ENCODE measurements around the gene LARGE1. TPM values are rescaled to one million over a fixed set of nuclear protein-coding genes. Genes with fewer than 3 reads are reported as not detected.

The LARGE1 gene
- total and polyA plus RNA-seq, 2 of the 13 experiments (the other 11 are each of a cell fraction or from before 2014, with no cell fraction given): 8.4 to 11.0 TPM

- no peak for TF ChIP-seq ARID4A (CRISPR knock-in tag; IDR thresholded peaks at IDR 0.05; ENCODE audit: borderline replicate concordance)
- TF ChIP-seq TFDP1 (CRISPR knock-in tag; IDR thresholded peaks at IDR 0.05; ENCODE audit: borderline replicate concordance): no peak
- TF ChIP-seq NFKBIZ (CRISPR knock-in tag; IDR thresholded peaks at IDR 0.05): no peak
- TF ChIP-seq ZBTB14 (CRISPR knock-in tag; IDR thresholded peaks at IDR 0.05): no peak
- TF ChIP-seq ZSCAN21 (CRISPR knock-in tag; IDR thresholded peaks at IDR 0.05; ENCODE audit: borderline replicate concordance): no peak
- TF ChIP-seq KAT2B (IDR thresholded peaks at IDR 0.05; ENCODE audit: borderline replicate concordance, low read depth, low read length): no peak
- no peak for TF ChIP-seq ZNF710 (CRISPR knock-in tag; IDR thresholded peaks at IDR 0.05; ENCODE audit: borderline replicate concordance)
- TF ChIP-seq SP1 (IDR thresholded peaks at IDR 0.05): no peak
- TF ChIP-seq SP1 (CRISPR knock-in tag; IDR thresholded peaks at IDR 0.05): no peak
- no peak for TF ChIP-seq ZNF160 (CRISPR knock-in tag; IDR thresholded peaks at IDR 0.05)
- TF ChIP-seq SMARCC2 (IDR thresholded peaks at IDR 0.05): no peak
- no peak for TF ChIP-seq ARNT2 (CRISPR knock-in tag; IDR thresholded peaks at IDR 0.05; ENCODE audit: low read depth)
- no peak for TF ChIP-seq MAZ (IDR thresholded peaks at IDR 0.05; ENCODE audit: borderline replicate concordance, low read depth, low read length)
- no peak for TF ChIP-seq MAZ (CRISPR knock-in tag; IDR thresholded peaks at IDR 0.05; ENCODE audit: low read depth)
- no peak for TF ChIP-seq HNF1A (IDR thresholded peaks at IDR 0.05; ENCODE audit: low read depth)
- TF ChIP-seq HNF1A (CRISPR knock-in tag; IDR thresholded peaks at IDR 0.05; ENCODE audit: borderline replicate concordance): no peak
- TF ChIP-seq ARNTL (CRISPR knock-in tag; IDR thresholded peaks at IDR 0.05): no peak
These were observed 449.8 kb downstream of the LARGE1 start (continued) for GRCh38 chr22:33470456-33470855.
